K562 (cell line): ENCODE measurements around the gene SMAD7. TPM values are rescaled to one million over a fixed set of nuclear protein-coding genes. Genes with fewer than 3 reads are reported as not detected.
A peak's percentile ranks its signal among the peaks of the same experiment; 100 is the strongest.

ENCODE experiments used
- ATAC-seq: fragments of 200-7000 bp; cut with Tn5 transposase; 3 replicates; pipeline ENCODE4 v1.9.1; 2020; ENCODE audit warnings: moderate library complexity
- BruUV-seq: library from RNA; stranded (reverse); fragments of 400-500 nt; replicated peaks from 2 replicates; lab custom pipeline; 2021; lab: Mats Ljungman, UMichigan
- CTCF ChIA-PET: fragments of 300-600 bp; formaldehyde crosslinking; extraction: SDS; loops from one replicate; lab custom pipeline; 2021; ENCODE audit warnings: low intra/inter-chr PET ratio; lab: Yijun Ruan, JAX
- POLR2A ChIA-PET: fragments of 300-600, 350-650 bp; sonication (Branson Sonifier 250); formaldehyde crosslinking; extraction: SDS; loops from one replicate; lab custom pipeline; 2021; ENCODE audit warnings: antibody characterized with exemption, inconsistent platforms; lab: Yijun Ruan, JAX
- DNase-seq, 4 experiments: peaks; one replicate each; pipeline versions ENCODE4 v3.0.0 to v3.0.0-alpha.2; 2011 to 2018; ENCODE audit warnings: low spot score in 3 of 4, mixed read lengths in 3 of 4; ENCODE audit errors: extremely low read depth in 1 of 4
- FAIRE-seq: peaks from 2 replicates; lab custom pipeline; 2011; peaks lifted over from hg19 to GRCh38; lab: Jason Lieb, UNC
- H2AFZ ChIP-seq: 2 replicates; pipeline ENCODE4 v1.6.0; 2011; ENCODE audit warnings: low read depth, low read length, control low read depth, inconsistent platforms
- H3K27ac ChIP-seq: fragments of 200-600 bp; 3 replicates; pipeline ENCODE4 v1.8.0; 2011; ENCODE audit warnings: low read depth, mild to moderate bottlenecking, control low read depth, inconsistent platforms, low read length, moderate library complexity, mixed read lengths; ENCODE audit errors: extremely low read depth
- H3K27me3 ChIP-seq, 2 experiments: fragments of 300-600 bp in 1 of 2; 2 replicates in 1 of 2; 3 replicates in 1 of 2; pipeline versions ENCODE4 v1.6.0 to v1.8.0; 2011; ENCODE audit warnings: inconsistent platforms in 2 of 2, low read length in 2 of 2, mild to moderate bottlenecking in 1 of 2, mixed read lengths in 1 of 2, moderate library complexity in 1 of 2; ENCODE audit not compliant: control insufficient read depth in 2 of 2, insufficient read depth in 2 of 2
- H3K36me3 ChIP-seq: fragments of 300-600 bp; 3 replicates; pipeline ENCODE4 v1.8.0; 2011; ENCODE audit warnings: mild to moderate bottlenecking, low read length, inconsistent platforms; ENCODE audit not compliant: control insufficient read depth, insufficient read depth
- H3K4me1 ChIP-seq, 2 experiments: fragments of 200-600 bp in 1 of 2; replicated peaks in 1 of 2; 2 replicates in 1 of 2; 3 replicates in 1 of 2; pipeline versions ENCODE4 v1.5.1 to v1.8.0; 2011; ENCODE audit warnings: inconsistent platforms in 2 of 2, low read length in 2 of 2, mild to moderate bottlenecking in 1 of 2, mixed read lengths in 1 of 2, moderate library complexity in 1 of 2; ENCODE audit not compliant: control insufficient read depth in 2 of 2, insufficient read depth in 2 of 2
- H3K4me2 ChIP-seq: 2 replicates; pipeline ENCODE4 v1.6.1; 2011; ENCODE audit warnings: low read length, control low read depth, inconsistent platforms, mixed read lengths; ENCODE audit not compliant: insufficient read depth
- H3K4me3 ChIP-seq: fragments of 200-600 bp; sonication (generic), shearing (Covaris generic); 2 replicates; pipeline ENCODE4 v1.5.1; 2016; ENCODE audit warnings: control low read depth, inconsistent platforms
- H3K79me2 ChIP-seq: fragments of 200-600 bp; 3 replicates; pipeline ENCODE4 v1.8.0; 2011; ENCODE audit warnings: low read length, inconsistent platforms; ENCODE audit not compliant: control insufficient read depth, insufficient read depth
- H3K9ac ChIP-seq, 2 experiments: 2 replicates each; pipeline versions ENCODE4 v1.6.0 to v1.6.1; 2011; ENCODE audit warnings: low read depth in 2 of 2, low read length in 2 of 2, control low read depth in 1 of 2, inconsistent platforms in 1 of 2, mild to moderate bottlenecking in 1 of 2, mixed read lengths in 1 of 2; ENCODE audit not compliant: insufficient read depth in 1 of 2
- H3K9me1 ChIP-seq: one replicate; pipeline ENCODE4 v1.6.0; 2011; ENCODE audit warnings: inconsistent platforms, mild to moderate bottlenecking, low read length, moderate library complexity; ENCODE audit not compliant: control insufficient read depth, insufficient read depth
- H3K9me3 ChIP-seq: replicated peaks from 2 replicates; pipeline ENCODE4 v1.5.1; 2011; ENCODE audit warnings: low read depth, low read length, inconsistent platforms; ENCODE audit not compliant: control insufficient read depth, insufficient read depth
- H4K20me1 ChIP-seq: replicated peaks from 2 replicates; pipeline ENCODE4 v1.6.1; 2011; ENCODE audit warnings: low read length, inconsistent platforms, mixed read lengths; ENCODE audit not compliant: control insufficient read depth, insufficient read depth
- ATF3 ChIP-seq, 2 experiments: fragments of 450-650 bp in 1 of 2; sonication (generic) in 1 of 2; formaldehyde crosslinking in 1 of 2; IDR thresholded peaks in 1 of 2; conservative IDR thresholded peaks in 1 of 2; 2 replicates each; pipeline versions ENCODE4 v1.6.1 to v1.8.1; 2016 to 2023; ENCODE audit warnings: mild to moderate bottlenecking in 2 of 2, moderate library complexity in 2 of 2, inconsistent platforms in 1 of 2, missing genetic modification reagents in 1 of 2
- EGR1 ChIP-seq: fragments of 450-650 bp; conservative IDR thresholded peaks from 2 replicates; pipeline ENCODE4 v1.6.1; 2017; ENCODE audit warnings: mild to moderate bottlenecking
- FOSL1 ChIP-seq: fragments of 200-800 bp; sonication (Bioruptor generic); conservative IDR thresholded peaks from 2 replicates; pipeline ENCODE4 v1.6.1; 2016; ENCODE audit warnings: missing genetic modification characterization, missing compliant biosample characterization
- HEY1 ChIP-seq: fragments of 250-450 bp; sonication (Bioruptor Pico); IDR thresholded peaks from 2 replicates; pipeline ENCODE4 v1.5.0; 2020; ENCODE audit warnings: mild to moderate bottlenecking, moderate library complexity, borderline replicate concordance
- JUND ChIP-seq, 2 experiments: IDR thresholded peaks; 2 replicates in 1 of 2; 3 replicates in 1 of 2; pipeline ENCODE4 v1.6.1; 2011; ENCODE audit warnings: borderline replicate concordance in 2 of 2, low read depth in 2 of 2, low read length in 2 of 2, improper control_type of control experiment in 1 of 2, missing biosample characterization in 1 of 2, missing genetic modification characterization in 1 of 2, missing genetic modification reagents in 1 of 2
- WGBS: fragments of 100-300 bp; shearing (Covaris generic); methylation state at CpG from one replicate; pipeline ENCODE4 v1.1.6; 2016; ENCODE audit warnings: low coverage, mixed read lengths; ENCODE audit not compliant: insufficient coverage; ENCODE audit errors: missing lambda C conversion rate; 5-methylcytosine and 5-hydroxymethylcytosine counted together
- in situ Hi-C: fragments of 300-500 bp; cut with MboI; formaldehyde crosslinking; loops from 4 replicates; pipeline ENCODE4 v1.15.0; 2018; ENCODE audit warnings: inconsistent platforms, mixed read lengths
- intact Hi-C: fragments of 100-400 bp; cut with micrococcal nuclease; formaldehyde crosslinking; loops from 2 replicates; pipeline ENCODE4 v1.14.2; 2022
- polyA plus RNA-seq, 8 experiments: library from polyadenylated mRNA; depleted of rRNA in 4 of 8; stranded (reverse) in 5 of 8; unstranded in 3 of 8; fragments of >200 nt; fragmentation: Nextera tagmentation in 2 of 8; fragmentation: Illumina TruSeq in 1 of 8; extraction: Ambion mirVana in 2 of 8; extraction: Trizol in 1 of 8; gene quantifications; 2 replicates each; pipeline versions ENCODE4 v1.2.1 to v1.2.3, GENCODE V29; 2011 to 2014; ENCODE audit warnings: inconsistent platforms in 1 of 8, missing spikeins in 1 of 8
- total RNA-seq, 7 experiments: library from RNA; depleted of rRNA in 6 of 7; stranded (reverse); fragments of >200 nt in 6 of 7; fragmentation: Illumina TruSeq in 2 of 7; extraction: Trizol in 2 of 7; gene quantifications; 2 replicates each; pipeline versions ENCODE4 v1.2.1 to v1.2.3, GENCODE V29; 2011 to 2021; ENCODE audit warnings: low replicate concordance in 1 of 7

SMAD7 gene
- total and polyA plus RNA-seq, 9 of the 15 experiments (the other 6 are each of a cell fraction or from before 2014, with no cell fraction given) = 0.13 to 3.0 (median 1.6) TPM

DNA sequence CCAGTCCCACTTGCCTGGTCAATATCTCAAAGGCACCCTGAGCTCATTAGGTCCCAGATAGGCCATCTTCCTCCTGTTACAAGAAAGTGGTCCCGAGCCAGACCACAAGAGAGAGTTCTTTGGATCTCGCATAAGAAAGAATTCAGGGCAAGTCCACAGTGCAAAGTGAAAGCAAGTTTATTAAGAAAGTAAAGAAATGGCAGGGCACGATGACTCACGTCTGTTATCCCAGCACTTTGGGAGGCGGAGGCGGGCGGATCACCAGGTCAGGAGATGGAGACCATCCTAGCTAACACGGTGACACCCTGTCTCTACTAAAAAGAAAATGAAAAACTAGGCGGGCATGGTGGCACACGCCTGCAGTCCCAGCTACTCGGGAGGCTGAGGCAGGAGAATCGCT is 10.8 kb upstream of the SMAD7 start:
- H2AFZ ChIP-seq = no peak overlapping the region
- DNase-seq (no peak), ATAC-seq (no peak), FAIRE-seq (no peak)
- H3K9ac ChIP-seq = no peak overlapping the region
- H3K4me3 ChIP-seq = no peak overlapping the region
- TF ChIP-seq FOSL1 (tag) (peak; percentile 63), ATF3 (IDR thresholded peaks at IDR 0.05) (peak; percentile 69), ATF3 (CRISPR knock-in tag; conservative IDR thresholded peaks at IDR 0.05) (no peak), JUND (IDR thresholded peaks at IDR 0.05; ENCODE audit: borderline replicate concordance, low read depth, low read length) (0 out of 2 replicates have a peak, but pooled peaks have one; percentile 23), JUND (tag; IDR thresholded peaks at IDR 0.05; ENCODE audit: borderline replicate concordance, low read depth, low read length) (no peak), HEY1 (no peak), EGR1 (0 out of 2 replicates have a peak, but pooled peaks have one; percentile 22)
- no peaks in the 10 kb centered on the region for H3K36me3 ChIP-seq
- H4K20me1 ChIP-seq = no peaks in the 10 kb centered on the region
- no peaks in the 10 kb centered on the region for H3K9me3 ChIP-seq
- CTCF ChIA-PET = no interaction called here
- H3K27me3 ChIP-seq = no peaks in the 10 kb centered on the region
- intact Hi-C loops (no loop called here), in situ Hi-C loops (no loop called here)
- no peaks in the 10 kb centered on the region for H3K79me2 ChIP-seq
- no TSS peak for BruUV-seq
- no peaks in the 10 kb centered on the region for H3K9me1 ChIP-seq
- peaks cover 18 to 24% of the 10 kb centered on the region in 2 experiments; a peak in 4 of 5 replicates for H3K4me1 ChIP-seq
- POLR2A ChIA-PET = interaction anchor here (1.1 kb wide), 1 partner anchor 21 kb away, joined by 3 read pairs; no protein-coding TSS in a partner anchor
- H3K27ac ChIP-seq = no peak overlapping the region
- H3K4me2 ChIP-seq = no peak overlapping the region
- WGBS = 32% methylated on average over 8 of the region's 12 CpGs
